Measurements from ENCODE around the gene CDC6.

CDC6 gene

DNA sequence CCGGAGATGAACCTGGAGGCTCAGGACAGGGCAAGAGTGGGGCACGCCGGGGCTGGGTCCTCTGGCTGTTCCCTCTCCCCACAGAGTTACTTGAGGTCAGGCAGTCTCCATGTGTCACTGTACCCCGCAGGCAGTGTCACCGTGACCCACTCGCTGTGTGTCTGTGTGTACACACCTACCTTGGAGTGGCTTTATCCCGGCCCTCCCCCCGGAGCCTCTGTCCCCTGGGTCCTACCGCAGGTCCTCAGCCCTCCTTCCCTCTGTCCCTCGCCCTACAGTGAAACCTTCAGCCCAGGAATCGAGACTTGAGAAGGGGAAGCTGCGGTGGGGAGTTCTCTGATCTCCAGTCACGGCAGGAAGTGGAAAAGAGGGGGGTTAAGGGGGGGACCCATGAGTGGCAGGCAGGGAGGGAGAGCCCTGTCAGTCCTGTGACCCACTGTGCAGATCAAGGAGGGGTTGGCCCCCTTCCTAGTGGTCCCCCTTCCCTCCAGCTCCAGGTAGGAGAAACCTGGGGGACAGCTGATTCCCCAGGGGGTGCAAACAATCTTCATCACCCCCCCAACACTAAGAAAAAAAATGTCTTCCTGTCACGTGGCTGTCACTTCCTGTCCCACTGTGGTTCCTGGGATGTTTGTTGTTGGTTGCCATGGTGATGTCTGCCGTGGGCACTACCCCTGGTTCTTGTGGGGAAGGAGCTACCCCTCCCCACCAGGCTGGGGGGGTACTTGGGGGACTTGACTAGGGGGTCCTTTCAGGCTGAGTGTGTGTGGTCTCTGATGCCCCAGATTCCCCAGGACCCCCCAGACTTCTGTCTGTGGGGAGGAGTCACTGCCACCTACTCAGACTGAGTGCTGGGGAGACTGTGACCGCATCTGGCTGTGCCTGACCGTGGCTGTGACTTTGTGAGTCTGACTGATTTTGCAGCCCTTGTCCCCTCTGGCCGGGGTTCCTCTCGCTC is 35.0 kb downstream of the CDC6 start:
- peak in 20 of 56 donors; percentile 23 to 63 (median 44) for DNase-seq

DNA sequence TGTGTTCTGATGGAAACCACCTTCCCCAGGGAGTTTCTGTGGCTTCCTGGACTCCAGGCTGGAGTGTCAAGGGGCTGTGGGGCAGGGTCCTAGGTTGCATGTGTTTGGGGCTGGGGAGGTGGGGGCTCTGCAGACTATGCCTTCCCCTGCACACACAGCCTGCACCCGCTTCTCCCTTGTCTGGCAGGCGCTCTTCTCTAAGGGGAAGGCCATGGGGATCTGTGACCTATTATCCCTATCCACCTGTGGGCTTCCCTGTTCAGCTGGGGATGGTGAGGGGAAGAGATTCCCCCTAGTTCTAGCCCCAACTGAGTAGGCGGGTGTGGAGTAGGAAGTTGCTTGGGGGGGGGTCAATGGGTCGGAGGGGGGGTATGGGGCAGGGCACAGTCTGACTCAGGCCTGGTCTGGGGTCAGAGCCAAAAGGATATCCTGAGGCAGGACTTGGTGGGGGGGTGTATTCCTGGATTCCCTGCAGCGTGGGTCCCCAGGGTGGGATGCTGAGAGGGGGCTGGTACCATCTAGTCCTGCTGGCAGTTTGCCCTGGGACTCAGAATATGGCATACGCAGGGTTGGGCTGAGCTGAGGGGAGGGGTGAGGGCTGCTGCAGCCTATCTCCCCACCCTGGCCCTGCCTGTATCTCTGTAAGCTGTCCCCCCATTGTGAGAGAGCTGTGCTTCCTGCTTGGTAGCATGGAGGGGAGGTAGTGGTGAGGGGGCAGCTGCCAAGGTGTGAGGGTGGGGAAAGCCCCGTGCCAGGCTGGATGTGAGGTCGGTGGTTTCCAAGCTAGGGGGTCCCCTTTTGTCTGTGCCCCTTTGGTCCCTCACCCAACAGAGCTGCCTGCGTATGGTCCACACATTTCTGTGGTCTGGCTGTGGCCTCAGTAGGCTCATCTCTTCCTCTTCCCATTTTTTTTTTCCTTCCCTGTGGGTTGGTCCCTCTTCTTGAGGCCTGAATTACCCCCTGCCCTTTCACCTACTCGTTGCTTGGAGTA is 36.0 kb downstream of the CDC6 start:
- DNase-seq = no peak

DNA sequence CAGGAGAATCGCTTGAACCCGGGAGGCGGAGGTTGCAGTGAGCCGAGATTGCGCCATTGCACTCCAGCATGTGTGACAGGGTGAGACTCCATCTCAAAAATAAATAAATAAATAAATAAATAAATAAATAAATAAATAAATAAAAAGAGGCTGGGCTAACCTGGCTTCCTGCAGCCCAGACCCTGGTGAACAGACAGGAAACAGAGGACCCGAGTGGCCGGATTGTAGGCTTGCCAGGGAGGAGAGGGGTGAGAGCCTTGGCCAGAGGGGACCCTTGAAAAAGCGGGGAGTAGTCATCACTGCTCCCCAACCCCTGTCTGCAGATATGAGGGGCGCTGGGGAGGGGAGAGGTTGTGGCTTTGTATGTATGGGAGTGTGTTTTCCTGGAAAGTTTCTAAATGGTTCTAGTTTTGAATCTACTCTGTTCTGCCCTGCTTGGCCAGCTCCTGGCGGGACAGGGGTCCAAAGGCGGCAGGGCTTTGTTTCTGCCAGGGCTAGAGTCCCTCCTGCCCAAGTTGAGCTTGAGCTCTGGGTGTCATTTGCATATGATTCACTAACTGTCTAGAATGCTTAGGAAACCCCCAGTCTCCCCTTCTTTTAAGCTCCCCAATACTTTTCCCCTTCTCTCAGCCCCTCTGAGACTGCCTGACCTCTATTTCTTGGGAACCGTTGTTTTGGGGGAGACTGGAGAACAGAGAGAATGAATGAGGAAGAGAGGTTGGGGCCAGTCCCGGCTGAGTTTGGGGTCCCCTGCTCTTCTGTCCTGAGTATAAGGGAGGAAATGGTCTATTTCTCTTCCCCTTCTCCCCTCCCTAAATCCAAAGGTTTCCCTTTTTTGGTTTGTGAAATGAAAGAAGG is 37.7 kb downstream of the CDC6 start:
- DNase-seq = no peak

DNA sequence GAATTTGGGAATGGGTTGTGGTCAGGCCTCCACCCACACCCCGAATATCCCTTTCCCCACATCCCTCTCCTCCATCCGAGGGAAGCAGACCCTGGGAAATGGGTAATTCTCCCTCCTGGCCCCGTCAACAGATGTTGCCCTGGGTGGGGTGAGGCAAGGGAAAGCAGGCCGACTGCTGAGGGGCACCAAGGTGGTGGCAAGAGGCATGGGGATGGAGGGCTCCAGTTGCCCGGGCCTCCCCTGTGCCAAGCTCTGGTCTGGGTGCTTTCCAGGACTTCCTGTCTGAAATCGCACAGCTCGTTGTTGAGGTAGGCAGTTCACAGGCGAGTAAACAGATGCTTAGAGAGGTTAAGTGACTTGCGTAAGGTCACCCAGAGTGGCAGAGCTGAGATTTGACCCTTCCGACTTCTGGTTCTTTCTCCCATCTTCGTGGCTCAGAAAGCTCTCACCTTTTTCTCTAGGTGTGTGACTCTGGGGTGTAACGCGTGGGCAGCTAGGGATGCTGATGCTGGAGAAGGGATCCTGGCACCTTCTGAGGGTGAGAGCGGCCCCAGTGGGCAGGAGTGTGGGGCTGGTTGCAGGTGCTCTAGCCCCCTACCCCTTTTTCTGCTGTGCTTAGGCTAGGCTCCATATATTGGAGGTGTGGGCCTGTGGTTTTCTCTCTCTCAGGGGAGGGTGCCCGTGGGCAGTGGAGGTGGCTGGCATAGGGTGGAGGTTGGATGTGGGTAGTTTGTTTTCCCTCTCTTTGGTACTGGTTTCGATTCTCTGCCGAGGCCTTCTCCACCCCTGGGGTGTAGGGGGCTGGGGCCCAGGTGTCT is 38.5 kb downstream of the CDC6 start:
- DNase-seq = no peak

DNA sequence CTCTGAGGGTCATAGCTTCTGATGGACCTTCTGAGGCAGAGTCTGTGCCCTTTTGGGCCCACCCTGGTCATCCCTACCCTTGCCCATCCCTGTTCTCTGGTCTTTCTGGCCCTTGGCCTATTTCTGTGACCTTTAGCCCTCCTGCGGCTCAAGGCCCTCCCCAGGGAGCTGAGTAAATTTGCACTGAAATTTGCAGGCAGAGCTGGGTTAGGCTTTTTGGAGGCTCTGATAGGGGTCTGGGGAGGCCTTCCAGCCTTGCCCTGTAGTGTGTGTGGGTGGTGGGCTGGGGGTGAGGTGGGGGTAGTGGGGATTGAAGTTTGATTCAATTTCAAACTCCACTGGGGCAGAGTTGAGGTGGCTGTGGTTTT is 39.1 kb downstream of the CDC6 start:
- DNase-seq = no peak

DNA sequence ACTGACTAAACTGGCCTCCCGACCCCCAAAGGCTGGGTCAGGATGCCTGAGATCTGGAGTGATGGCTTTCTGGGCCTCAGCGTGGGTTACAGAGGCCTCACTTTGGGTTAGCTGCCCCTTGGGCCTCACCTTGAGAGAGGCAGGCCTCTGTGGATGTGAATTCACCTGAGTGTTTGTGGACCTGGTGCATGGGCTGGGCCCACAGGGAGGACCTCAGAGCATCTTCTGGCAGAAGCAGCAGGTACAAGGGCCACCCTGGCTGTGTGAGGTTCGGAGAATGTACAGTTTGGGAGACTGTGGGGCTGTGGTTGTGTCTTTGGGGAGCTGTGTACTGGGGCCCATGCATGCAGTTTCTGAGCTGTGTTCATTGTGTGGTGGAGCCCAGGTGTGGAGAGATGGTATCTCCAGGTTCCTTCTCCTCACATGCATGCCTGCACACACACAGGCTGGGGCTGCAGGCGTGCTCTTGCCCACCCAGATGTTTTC is 39.6 kb downstream of the CDC6 start:
- no peak for DNase-seq

DNA sequence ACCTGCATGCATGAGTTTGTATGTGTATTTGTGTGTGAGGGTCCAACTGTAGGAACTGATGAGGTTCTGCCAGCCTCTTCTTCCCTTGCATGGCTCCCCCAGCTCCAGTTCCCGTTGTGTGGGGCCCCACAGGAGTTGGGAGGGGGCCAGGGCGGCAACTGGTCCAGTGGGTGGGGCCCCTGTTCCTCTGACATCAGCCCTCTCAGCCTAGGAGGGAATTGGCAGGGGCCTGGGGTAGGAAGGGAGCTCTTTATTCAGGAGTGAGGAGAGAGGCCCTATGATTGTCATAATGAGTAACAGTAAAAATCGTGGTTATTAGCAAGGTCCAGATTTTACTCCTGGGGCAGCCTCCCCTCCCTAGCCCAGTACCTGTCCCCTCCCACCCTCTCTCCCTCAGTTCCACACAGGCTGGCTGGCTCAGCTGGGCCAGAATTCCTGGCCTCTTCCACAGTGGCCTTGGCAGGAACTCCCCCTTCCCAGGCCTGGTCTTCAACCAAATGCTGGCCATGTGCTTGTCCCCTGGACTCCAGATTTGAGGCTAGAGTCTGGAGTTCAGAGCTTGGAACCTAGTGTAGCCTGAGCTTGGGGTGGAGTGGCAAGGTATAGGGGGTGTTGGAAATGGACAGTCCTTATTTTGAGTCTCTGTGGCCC is 40.2 kb downstream of the CDC6 start:
- DNase-seq = no peak

DNA sequence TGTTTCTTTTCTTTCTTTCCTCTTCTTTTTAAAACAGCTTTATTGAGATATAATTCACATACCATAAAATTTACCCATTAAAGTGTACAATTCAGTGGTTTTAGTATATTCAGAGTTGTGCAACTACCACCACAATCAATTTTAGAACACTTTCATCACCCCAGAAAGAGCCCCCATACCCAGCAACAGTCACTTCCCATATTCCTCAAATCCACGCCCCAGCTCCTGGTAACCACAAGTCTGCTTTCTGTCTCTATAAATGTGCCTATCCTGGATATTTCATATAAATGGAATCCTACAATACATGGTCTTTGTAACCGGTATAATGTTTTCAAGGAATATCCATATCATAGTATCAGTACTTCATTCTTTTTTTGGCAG is 40.7 kb downstream of the CDC6 start:
- no peak for DNase-seq

DNA sequence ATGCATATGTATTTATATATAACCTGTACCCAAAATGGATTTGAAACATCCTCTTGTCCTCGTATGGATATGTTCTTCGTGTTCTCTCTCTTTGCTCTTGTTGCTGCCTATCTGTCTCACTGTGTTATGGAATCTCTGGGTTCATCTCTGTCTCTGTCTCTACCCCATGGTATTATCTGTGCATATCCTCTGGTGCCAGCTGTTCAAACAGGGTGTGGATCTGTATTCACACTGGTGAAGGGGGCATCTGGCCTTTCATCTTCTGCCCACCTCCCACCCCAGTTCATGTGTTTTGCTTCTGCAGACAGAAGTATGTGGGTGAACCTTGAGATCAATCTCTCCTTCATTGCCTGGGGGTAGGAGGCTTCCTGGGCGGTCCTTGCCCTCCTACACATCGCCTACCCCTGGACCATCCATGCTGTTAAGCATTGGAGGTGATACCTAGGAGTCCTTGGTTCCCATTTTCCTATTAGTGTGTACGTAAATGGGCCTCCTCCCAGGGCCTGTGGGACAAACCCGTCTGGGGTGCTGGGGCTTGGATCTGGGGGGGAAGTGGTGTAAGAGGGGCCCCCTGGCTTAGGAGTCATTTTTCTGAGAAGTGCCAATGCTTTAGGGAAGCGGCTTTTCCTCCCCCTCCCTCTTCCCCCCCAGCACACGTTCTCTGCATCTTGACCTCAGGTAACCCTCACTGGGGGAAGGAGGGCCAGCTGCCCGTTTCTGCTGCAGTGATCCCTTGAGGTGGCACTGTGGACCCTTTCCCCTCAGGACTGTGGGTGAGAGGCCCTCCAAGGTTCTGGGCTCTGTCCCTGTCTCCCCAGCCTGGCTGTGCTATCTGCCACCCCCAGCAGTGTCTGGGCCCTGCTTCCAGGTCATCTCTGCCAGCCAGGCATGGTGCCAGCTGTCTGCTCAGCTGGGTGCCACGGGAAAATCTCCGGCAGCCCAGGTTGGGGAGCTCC is 42.4 kb downstream of the CDC6 start:
- DNase-seq = peak in 2 of 56 donors; percentile 22 to 34

DNA sequence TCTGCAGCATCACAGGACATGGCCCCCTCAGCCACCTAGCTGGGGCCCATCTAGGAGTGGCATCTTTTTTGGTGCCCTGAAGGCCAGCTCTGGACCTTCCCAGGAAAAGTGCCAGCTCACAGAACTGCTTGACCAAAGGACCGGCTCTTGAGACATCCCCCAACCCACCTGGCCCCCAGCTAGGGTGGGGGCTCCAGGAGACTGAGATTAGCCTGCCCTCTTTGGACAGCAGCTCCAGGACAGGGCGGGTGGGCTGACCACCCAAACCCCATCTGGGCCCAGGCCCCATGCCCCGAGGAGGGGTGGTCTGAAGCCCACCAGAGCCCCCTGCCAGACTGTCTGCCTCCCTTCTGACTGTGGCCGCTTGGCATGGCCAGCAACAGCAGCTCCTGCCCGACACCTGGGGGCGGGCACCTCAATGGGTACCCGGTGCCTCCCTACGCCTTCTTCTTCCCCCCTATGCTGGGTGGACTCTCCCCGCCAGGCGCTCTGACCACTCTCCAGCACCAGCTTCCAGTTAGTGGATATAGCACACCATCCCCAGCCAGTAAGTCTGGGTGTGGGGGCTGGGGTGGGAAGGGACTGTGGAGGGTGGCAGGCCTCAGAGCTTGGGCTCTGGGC is 43.3 kb downstream of the CDC6 start:
- no peak for DNase-seq

DNA sequence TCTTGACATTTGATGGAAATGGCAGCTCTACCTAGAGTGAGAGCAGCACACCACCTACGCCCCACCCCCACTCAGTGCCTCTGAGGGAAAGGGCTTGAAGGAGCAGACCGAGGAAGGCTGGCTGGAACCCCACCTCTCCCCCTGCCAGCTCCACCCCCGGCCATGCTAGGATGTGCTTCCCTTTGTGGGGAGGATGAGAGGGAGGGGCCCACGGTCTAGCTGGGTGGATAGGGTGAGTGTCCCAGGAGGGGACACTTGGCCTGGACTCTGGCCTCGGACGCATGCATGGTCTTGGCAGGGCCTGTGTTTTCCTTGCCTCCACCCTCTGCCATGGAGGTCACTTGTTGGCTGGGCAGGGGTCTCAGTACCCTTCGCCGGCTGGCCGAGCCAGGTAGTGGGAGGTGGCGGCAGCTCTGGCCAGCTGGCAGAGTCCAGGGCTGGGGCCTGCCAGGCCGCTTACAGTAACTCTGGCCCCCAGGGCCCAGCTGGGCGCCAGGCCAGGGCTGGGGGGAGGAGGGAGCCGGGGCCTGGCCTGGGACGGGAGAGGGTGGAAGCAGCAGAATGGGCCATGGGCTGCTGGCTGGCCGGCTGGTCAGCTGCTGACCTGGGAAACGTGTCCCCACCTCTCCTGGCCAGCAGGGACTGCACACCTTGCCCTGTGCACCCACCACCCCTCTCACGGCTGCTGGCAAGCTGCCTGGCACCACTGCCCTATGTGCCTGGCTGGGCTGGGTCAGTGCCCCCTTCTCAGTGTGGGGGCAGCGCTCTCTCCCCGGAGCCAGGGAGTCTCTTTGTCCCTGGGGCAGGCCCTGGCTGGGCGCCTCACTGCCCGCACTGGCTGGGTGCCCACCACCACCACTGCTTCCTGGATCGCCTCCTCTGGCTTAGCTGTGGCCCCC is 44.3 kb downstream of the CDC6 start:
- peak in 51 of 56 donors; percentile 50 to 85 (median 73) for DNase-seq

DNA sequence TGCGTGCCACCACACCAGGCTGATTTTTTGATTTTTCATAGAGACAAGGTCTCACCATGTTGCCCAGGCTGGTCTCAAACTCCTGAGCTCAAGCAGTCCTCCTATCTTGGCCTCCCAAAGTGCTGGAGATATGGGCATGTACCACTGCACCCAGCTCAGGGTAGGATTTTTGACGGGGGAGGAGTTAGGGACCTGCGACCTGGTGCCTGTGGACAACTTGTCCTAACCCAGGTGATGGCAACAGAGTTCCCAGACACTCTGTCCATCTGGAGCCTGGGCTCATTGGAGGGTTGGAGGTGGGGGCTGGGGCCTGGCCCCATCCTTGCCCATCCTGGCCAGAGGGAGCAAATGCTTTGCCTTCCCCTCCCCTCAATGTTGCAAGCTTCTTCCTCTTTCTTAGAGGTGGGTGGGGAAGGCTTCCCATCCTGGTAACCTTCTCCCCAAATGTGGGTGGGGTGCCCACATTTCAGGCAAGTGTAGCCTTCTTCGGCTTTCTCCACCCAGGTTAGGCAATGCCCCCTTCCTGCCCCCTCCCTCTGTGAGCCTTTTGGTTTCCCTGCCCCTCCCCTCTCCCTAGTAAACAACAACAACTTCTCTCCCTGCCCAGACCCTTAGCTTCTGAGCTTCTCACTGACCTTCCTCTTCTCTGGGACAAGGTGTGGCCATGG is 46.2 kb downstream of the CDC6 start:
- DNase-seq = no peak

DNA sequence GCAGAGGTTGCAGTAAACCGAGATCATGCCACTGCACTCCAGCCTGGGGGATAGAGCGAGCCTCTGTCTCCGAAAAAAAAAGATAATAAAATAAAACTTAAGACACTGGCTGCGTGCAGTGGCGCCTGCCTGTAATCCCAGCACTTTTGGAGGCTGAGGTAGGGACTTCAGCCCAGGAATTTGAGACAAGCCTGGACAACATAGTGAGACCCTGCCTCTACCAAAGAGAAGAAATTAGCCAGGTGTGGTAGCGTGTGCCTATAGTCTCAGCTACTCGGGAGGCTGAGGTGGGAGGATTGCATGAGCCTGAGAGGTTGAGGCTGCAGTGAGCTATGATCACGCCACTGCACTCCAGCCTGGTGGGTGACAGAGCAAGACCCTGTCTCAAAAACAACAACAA is 47.9 kb downstream of the CDC6 start:
- no peak for DNase-seq

DNA sequence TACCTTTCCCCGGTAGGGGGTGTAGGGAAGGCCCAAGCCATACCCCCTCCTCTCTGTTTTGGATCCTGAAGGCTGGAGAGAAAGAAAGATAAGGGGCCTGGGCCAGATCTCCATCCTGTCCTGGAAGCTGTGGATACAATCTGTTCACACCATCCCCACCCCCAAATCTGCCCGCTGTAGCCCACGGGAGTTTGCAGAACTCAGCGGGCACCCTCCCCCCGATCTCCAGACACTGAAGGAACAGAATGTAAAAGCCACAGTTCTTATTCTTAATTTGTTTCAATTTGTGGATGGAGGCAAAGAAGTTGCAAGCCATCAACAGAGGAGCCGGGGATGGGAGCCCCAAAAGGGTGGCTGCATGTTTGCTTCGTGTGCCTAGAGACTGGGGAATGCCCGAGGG is 49.7 kb downstream of the CDC6 start:
- no peak for DNase-seq

DNA sequence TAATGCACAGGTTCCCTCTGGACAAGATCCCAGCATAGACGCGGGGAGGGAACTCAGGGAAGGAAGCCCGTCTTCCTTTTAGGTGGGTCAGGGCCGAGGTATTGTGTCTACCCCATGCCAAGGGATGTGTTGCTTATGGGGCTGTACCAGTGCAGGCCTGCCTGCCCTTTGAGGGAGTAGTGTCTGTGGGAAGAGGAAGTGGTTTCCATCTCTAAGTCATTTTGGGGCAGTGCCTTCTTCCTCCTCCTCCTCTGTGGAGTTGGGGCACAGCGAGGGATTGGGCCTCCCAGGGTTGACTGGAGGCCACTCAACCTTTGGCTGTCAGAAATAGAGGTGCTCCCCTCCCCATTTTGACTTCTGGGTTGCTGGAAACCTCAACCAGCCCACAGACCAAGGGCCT is 50.4 kb downstream of the CDC6 start:
- DNase-seq = no peak
